Dendritic cell treated with granulocyte-macrophage colony-stimulating factor and Interleukin-4, amounts not matched to agents 40 ng/mL and 50 ng/mL, for 4 days (primary cell): Measurements from ENCODE around the gene ADAT1.
A peak's percentile ranks its signal among the peaks of the same experiment; 100 is the strongest.

ENCODE experiments used
- H3K27ac Mint-ChIP-seq: one replicate; pipeline ENCODE4 v1.8.0; 2022; ENCODE audit warnings: mild to moderate bottlenecking, mixed read lengths
- H3K27me3 Mint-ChIP-seq: one replicate; pipeline ENCODE4 v1.8.0; 2022; ENCODE audit warnings: mild to moderate bottlenecking, mixed read lengths
- H3K36me3 Mint-ChIP-seq: one replicate; pipeline ENCODE4 v1.8.0; 2022; ENCODE audit warnings: low read depth, mixed read lengths
- H3K4me1 Mint-ChIP-seq: one replicate; pipeline ENCODE4 v1.8.0; 2022; ENCODE audit warnings: low read depth, mixed read lengths
- H3K4me3 Mint-ChIP-seq: one replicate; pipeline ENCODE4 v1.8.0; 2022; ENCODE audit warnings: mild to moderate bottlenecking, moderate library complexity, mixed read lengths
- H3K9me3 Mint-ChIP-seq: one replicate; pipeline ENCODE4 v1.8.0; 2022; ENCODE audit warnings: mixed read lengths
- intact Hi-C: fragments of 100-400 bp; cut with micrococcal nuclease; formaldehyde crosslinking; loops from one replicate; pipeline ENCODE4 v1.15.0; 2022

ADAT1 gene

GRCh38 chr16:75558846-75559401 lies 64.2 kb downstream of the ADAT1 start:
- H3K4me3 Mint-ChIP-seq: no peak overlapping the region
- no peaks in the 10 kb centered on the region for H3K36me3 Mint-ChIP-seq
- H3K27me3 Mint-ChIP-seq: peaks cover 40% of the 10 kb centered on the region
- H3K9me3 Mint-ChIP-seq: no peaks in the 10 kb centered on the region
- H3K4me1 Mint-ChIP-seq: peaks cover 16% of the 10 kb centered on the region
- H3K27ac Mint-ChIP-seq: no peak overlapping the region
- intact Hi-C loops: loop anchor here (10.0 kb wide), 1 partner anchor 124 kb away; the partner anchor contains the start of gene CFDP1

DNA sequence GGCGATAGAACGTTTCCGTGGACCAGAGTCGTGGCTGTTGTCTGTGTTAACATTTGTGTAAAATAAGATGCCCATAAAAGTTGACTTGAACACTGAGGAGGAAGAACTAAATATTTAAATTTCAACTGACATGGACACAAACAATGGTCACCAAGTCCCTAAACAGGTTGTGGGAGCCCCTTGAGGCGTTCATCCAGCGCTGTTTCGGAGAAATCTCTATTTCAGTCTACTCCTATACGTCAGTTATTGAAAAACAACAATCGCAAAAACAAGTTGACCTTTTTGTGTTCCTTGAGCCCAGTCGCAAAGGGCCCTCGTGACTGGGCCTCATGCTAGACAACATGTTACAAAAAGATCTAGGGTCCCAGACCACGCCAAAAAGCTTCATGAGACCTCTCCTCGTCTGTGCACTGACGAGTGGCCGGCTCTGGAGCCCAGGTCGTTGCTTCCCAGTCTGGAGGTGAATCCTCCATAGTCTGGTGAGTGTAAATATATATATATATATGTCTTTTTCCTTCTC lies 66.6 kb downstream of the ADAT1 start:
- H3K27me3 Mint-ChIP-seq: peaks cover 35% of the 10 kb centered on the region
- no peaks in the 10 kb centered on the region for H3K36me3 Mint-ChIP-seq
- H3K4me3 Mint-ChIP-seq: peak overlapping the region; percentile 82
- H3K4me1 Mint-ChIP-seq: peaks cover 16% of the 10 kb centered on the region
- intact Hi-C loops: loop anchor here (1.0 to 10.0 kb wide), 2 partner anchors 10 to 122 kb away; partner anchors contain the start of genes CFDP1 and GABARAPL2
- peak overlapping the region; percentile 67 for H3K27ac Mint-ChIP-seq
- no peaks in the 10 kb centered on the region for H3K9me3 Mint-ChIP-seq

GRCh38 chr16:75555707-75556430 lies 67.2 kb downstream of the ADAT1 start, which contains the start of gene TMEM231:
TSS of gene TMEM231 (minus strand) at chr16:75556252. CDS start at chr16:75556209, 43 bp downstream.
- H3K4me1 Mint-ChIP-seq: peaks cover 16% of the 10 kb centered on the region

DNA sequence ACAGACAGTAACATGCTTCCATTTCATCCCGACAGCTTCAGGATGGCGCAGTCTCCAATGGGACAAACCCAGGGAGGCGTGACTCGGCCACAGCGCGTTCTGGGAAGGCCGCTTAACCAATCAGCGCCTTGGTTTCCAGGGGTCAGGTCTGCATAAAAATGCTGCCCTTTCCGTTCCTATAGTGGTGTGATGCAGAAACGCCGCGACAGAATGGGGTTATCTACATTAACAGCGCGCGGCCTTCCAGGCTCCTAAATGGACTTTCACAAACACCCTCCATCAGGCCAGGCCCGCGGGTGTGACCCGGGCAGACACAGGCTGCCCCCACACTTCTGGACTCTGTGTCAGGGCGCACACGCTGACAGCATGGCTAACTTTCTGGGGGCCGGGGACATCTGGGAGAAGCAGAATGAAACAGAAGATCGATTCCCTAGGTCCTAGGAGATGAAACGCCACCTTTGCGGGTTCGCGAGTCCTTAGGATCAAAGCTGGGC lies 67.8 kb downstream of the ADAT1 start:
- Mint-ChIP-seq H3K27ac (peak overlapping the region; percentile 67), H3K4me3 (peak overlapping the region; percentile 82), H3K27me3 (peaks cover 32% of the 10 kb centered on the region), H3K9me3 (no peaks in the 10 kb centered on the region), H3K4me1 (peaks cover 19% of the 10 kb centered on the region), H3K36me3 (no peaks in the 10 kb centered on the region)
- intact Hi-C loops: loop anchor here (10.0 kb wide), 1 partner anchor 120 kb away; the partner anchor contains the start of gene CFDP1

More at GRCh38 chr16:75555707-75556430, 67.2 kb downstream of the ADAT1 start, which contains the start of gene TMEM231:
- Mint-ChIP-seq H3K27me3 (peaks cover 32% of the 10 kb centered on the region), H3K4me3 (peak within 1 kb of the TSS; percentile 82), H3K9me3 (no peaks in the 10 kb centered on the region), H3K36me3 (no peaks in the 10 kb centered on the region), H3K27ac (peak within 1 kb of the TSS; percentile 67)
- intact Hi-C loops: loop anchor here (1.0 to 10.0 kb wide), 2 partner anchors 10 to 121 kb away; partner anchors contain the start of genes CFDP1 and GABARAPL2

- Mint-ChIP-seq H3K4me1 (peaks cover 25% of the 10 kb centered on the region), H3K9me3 (no peaks in the 10 kb centered on the region), H3K36me3 (no peaks in the 10 kb centered on the region), H3K27ac (no peak overlapping the region), H3K4me3 (no peak overlapping the region), H3K27me3 (peaks cover 21% of the 10 kb centered on the region)
- intact Hi-C loops: loop anchor here (10.0 kb wide), 1 partner anchor 118 kb away; the partner anchor contains the start of gene CFDP1
These were observed 70.1 kb downstream of the ADAT1 start for GRCh38 chr16:75552951-75553350.

DNA sequence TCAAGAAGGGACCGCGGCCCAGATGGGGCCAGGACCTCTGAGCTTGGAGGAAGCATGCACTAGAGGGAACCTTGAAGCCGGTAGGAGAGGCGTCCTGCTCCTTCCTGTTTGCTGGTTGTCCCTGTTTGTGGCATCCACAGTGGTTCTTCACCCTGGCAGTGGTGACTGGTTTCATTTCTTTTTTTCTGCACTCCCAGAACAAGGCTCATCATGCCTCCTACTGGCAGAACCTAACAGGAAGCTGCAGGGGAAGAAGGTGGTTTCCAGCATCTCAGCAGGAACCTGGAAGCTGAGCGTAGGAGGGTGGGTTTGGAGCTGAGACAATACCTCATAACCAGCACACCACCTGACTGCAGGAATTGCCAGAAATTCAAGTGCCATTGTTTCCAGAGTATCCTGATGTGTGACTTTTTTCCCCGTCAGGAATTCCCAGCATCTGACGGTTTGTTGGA lies 72.8 kb downstream of the ADAT1 start:
- Mint-ChIP-seq H3K4me3 (no peak overlapping the region), H3K36me3 (no peaks in the 10 kb centered on the region), H3K27ac (peak overlapping the region; percentile 53), H3K27me3 (peaks cover 19% of the 10 kb centered on the region), H3K4me1 (peaks cover 15% of the 10 kb centered on the region), H3K9me3 (no peaks in the 10 kb centered on the region)
- intact Hi-C loops: loop anchor here (1.0 to 10.0 kb wide), 4 partner anchors 17 to 115 kb away; partner anchors contain the start of genes CFDP1, GABARAPL2 and TMEM170A
